GM12892 (cell line): ENCODE results near the gene POLR2A.
A peak's percentile ranks its signal among the peaks of the same experiment; 100 is the strongest.

ENCODE experiments used
- DNase-seq: peaks from one replicate; pipeline ENCODE4 v3.0.0; 2011; ENCODE audit not compliant: insufficient read length
- FAIRE-seq: peaks from 2 replicates; lab custom pipeline; 2011; peaks lifted over from hg19 to GRCh38; lab: Jason Lieb, UNC
- POLR2A ChIP-seq: IDR thresholded peaks from 2 replicates; pipeline ENCODE4 v1.6.1; 2011; ENCODE audit warnings: low read depth, low read length, control low read depth
- POLR2AphosphoS5 ChIP-seq: IDR thresholded peaks from 2 replicates; pipeline ENCODE4 v1.6.1; 2011; ENCODE audit warnings: low read depth, low read length, control low read depth
- TAF1 ChIP-seq: IDR thresholded peaks from 2 replicates; pipeline ENCODE4 v1.6.1; 2011; ENCODE audit warnings: low read depth, mild to moderate bottlenecking, control low read depth, low read length, borderline replicate concordance

POLR2A gene

DNA sequence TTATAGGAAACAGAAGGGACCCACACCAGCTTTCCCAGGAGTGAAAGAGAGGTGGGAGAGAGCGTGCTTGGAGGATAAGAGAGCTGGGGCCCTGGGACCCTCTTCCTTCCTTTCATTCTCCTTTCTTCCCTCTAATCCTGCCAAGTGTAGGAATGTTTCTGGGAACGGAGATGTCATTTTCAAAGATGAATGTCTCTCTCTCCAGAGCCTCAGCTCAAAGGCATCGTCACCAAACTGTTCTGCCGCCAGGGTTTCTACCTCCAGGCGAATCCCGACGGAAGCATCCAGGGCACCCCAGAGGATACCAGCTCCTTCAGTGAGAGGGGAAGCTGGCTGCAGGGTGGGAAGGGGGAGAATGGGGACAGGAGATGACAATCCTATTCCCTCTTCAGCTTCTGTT is 42.9 kb upstream of the POLR2A start:
- TF ChIP-seq TAF1 (no peak), POLR2AphosphoS5 (no peak), POLR2A (no peak)
- no peak for DNase-seq
- no peak for FAIRE-seq

DNA sequence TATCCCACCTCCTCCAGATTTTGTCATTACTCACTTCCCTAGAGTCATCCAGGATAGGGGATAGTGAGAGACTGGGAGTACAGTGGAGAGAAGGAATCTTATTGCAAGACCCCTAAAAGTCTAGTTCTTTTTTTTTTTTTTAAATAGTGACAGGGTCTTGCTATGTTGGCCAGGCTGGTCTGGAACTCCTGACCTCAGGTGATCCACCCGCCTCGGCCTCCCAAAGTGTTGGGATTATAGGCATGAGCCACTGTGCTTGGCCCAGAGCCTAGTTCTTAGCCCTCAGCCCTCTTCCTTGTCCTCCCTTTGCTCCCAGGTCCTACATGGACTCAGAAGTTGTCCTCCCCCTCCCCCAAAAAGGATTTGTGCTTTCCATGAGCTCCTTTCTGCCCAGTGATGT is 42.0 kb upstream of the POLR2A start:
- no peak for FAIRE-seq
- DNase-seq: no peak
- TF ChIP-seq POLR2AphosphoS5 (no peak), TAF1 (no peak), POLR2A (no peak)

DNA sequence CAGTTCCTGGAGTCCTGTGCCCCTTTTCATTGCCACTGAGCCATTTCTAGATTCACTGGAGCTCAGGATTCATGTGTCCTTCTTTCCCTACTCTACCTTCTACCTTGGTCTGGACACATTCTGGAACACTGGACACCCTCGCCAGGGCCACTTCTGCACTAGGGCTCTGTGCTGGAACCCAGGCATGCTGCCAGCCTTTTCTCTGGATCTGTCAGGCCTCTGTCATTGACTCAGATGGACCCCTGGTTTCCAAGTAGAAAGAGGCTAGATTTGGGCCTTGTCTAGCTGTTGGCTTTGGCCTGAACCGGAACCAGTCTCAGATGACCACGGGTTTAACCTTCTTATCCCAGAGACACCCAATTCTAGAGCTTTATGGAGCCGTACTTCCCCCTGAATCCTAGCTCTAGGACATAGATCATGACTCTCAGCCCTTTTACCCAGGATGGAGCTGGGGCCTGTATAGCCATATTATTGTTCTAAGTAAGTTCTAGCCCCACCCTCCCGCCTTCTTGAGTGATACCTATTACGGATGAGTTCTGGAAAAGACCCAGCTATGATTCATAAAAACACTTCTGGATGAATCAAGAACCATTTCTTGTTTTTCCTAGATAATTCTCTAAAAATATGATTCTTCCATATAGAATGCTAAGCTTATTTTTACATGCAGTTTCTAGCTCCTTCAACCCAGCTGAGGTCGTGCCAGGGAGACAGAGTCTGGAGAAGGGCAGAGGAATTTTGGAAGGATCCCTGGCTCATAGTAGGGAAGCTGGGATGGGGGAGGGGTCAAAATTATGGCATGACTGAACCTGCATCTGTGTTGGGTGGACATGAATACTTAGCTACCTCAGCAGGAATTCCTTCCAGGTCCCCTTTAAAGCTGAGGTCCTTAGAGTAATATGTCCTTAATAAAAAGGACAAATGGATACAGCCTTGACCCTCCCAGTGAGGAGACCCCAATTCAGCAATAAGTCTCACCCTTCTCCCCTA is 40.4 kb upstream of the POLR2A start:
- TF ChIP-seq POLR2A: no peak
- TF ChIP-seq TAF1: no peak
- TF ChIP-seq POLR2AphosphoS5: no peak
- FAIRE-seq: no peak
- no peak for DNase-seq

DNA sequence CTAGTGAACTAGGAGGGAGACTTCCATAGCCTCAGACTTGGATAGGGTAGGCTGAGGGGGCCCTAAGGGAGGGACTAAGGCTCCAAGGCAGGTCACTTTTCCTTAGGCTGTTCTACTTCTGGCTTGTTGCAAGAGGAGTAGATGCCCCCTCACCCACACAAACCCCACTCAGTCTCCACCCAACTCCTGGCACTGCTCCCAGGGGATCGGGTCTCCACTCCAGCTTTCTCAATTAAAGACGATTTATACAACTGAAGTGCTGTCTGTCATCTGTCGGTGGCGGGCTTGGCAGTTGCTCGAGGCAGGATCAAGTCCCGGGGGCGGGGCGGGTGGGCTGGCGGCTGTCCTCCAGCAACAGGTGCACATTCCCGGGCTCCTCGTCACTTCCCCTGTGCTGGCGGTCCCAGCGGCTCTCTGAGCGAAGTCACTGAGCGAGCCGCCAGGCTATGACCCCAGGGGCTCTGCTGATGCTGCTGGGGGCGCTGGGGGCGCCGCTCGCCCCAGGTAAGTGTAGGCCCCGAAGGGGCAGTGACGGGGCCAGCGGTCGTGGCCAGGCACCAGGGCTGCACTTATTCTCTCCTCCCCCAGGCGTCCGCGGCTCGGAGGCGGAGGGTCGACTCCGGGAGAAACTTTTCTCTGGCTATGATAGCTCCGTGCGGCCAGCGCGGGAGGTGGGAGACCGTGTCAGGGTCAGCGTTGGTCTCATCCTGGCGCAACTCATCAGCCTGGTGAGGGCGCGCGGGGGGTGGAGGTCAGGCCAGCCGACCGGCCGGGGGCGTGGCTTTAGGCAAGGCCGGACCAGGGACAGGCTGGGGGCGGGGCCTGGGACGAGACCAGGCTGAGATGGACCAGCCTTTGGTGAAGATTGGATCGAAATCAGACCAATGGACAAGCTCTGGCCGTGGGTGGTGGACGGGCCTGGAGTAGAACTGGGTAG is 39.2 kb upstream of the POLR2A start, which contains the start of gene CHRNB1:
TSS of gene CHRNB1 (plus strand) at position 380 of the 937 bp plus-strand sequence. CDS start at position 447, 67 bp downstream.
- DNase-seq (no peak), FAIRE-seq (peak; percentile 73)
- TF ChIP-seq POLR2A: no peak
- no peak for TF ChIP-seq POLR2AphosphoS5
- TF ChIP-seq TAF1: no peak

DNA sequence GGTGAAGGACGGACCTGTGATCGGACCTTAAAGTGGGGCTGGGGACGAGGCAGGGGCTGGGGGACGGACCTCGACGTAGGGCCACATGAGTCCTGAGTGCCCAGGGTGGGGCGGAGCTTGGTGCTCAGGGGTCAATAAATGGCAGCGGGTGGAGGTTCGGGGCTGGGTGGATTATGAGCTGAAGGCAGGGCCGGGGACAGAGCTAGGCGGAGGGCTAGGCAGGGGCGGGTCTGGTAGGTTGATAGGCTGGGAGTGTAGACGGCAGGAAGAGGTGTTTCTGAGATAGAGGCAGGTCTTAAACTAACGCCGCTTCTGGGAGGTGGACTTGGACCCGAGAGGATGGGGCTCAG is 38.6 kb upstream of the POLR2A start:
- TF ChIP-seq TAF1 (no peak), POLR2AphosphoS5 (no peak), POLR2A (no peak)
- FAIRE-seq (no peak), DNase-seq (no peak)

DNA sequence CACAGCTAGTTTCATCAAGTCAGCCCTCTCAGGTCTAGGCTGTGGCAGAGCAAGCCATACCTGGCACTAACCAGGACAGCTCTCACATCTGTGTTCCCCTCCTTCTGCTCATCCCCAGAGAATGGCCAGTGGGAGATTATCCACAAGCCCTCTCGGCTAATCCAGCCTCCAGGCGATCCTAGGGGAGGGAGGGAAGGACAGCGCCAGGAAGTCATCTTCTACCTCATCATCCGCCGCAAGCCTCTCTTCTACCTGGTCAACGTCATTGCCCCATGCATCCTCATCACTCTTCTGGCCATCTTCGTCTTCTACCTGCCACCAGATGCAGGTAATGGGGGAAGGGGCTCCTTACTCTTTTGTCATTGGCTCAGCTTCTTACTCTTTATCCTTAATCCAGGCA is 35.7 kb upstream of the POLR2A start:
- DNase-seq (no peak), FAIRE-seq (no peak)
- TF ChIP-seq POLR2AphosphoS5 (no peak), TAF1 (no peak), POLR2A (no peak)

DNA sequence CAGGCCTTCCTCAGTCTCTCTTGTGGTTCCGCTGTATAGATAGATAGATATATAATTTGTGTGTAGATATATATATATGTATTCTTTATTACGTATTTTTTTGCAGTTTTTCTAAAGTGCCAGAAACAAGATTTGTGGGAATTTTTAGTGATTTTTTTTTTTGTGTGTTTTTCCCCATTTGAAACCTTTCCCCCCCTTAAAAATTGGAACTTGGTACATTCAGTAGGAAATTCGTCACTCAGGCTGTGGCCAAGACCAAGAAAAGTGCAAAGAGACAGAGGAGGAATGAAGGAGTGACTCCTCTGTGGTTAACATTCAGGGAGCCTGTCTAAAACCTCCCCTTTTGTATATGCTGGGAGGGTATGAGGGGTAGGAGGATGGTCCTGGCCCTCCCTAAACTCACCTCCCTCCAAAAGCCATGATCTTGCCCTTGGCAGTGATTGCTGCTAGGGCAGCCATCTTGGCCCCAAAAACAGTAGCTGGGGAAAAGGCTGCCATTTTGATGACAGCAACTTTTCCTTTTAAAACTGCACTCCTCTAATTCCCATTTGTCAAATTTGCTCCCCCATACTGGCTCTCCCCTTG is 24.1 kb upstream of the POLR2A start:
- DNase-seq (no peak), FAIRE-seq (no peak)
- TF ChIP-seq POLR2AphosphoS5 (no peak), TAF1 (no peak), POLR2A (no peak)

DNA sequence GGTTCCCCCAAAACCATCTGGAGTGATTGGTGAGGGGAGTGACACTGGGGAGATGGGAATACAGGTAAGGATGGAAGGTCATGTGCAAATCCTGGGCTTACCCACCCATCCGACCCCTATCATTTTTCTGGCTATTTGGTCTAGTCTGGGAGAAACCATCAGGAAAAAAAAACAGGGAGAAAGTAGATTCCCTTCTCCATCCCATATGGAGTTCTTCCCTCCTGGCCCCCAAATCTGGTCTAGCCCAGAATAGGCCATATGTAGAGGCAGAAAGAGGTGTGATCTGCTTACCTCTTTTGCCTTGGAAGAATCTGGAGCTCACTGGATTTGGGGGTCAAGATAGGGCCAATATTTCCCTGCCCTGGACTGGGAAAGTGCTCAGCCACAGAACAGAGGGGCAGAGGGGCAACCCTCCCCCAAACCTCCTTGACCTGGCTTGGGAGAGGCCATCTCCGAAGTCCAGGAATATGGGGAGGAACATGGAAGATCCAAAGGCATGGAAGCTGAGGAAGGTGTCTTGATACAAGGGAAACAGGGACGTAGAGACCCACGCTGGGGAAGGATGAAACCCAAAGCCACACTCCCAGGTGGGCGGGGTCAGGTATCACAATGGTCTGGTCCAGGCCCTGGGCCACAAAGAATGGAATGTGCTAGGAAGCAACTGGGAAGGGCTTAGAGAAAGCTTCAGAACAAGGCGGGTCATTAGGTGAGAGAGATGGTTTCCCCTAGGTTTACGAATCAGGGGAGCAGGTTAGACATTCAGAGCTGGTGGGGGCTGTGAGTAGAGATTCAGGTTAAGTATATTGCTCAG is 23.1 kb upstream of the POLR2A start:
- FAIRE-seq (no peak), DNase-seq (no peak)
- TF ChIP-seq POLR2A: no peak
- TF ChIP-seq POLR2AphosphoS5: no peak
- TF ChIP-seq TAF1: no peak

DNA sequence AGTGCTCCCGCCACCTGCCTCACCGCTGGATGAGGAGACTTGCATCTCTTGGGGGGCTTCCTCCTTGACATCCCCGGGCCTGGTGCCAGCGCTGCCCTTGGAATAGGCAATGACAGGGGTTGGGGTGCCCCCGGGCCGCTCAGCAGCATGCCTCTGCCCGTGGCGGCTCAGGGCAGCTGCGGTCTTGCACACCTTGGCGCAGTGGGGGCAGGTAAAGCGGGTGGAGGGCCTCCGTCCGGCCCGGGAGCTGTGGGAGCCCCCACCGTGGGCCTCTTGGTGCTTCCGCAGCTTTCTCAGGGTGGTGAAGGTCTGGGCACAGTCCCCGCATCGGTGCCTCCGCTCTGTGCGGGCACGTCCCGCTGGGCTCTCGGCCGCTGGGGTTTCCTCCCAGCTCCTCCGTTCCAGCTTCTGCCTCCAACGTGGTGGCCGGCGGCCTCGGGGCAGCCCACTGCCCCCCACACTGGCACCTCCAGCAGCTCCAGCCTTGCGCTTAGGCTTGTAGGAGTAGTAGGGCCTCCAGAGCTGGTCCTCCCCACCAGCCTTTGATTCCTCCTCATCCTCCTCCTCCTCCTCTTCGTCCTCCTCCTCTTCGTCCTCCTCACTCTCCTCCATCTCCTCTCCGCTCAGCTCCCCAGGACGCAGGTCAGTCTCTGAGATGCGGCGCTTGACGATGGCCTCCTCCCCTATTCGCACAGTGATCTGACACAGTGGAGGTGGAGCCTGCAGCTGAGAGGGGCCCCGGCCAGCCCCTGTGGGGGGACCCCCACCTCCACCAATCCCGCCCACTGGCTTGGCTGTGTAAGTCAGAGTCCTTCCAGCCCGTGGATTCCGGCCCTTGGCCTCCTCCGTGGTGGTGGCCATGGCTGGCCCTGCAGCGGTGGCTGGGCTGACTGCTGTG is 21.4 kb upstream of the POLR2A start:
- FAIRE-seq (no peak), DNase-seq (no peak)
- TF ChIP-seq TAF1 (0 out of 2 replicates have a peak, but pooled peaks have one; percentile 35), POLR2A (no peak), POLR2AphosphoS5 (no peak)

DNA sequence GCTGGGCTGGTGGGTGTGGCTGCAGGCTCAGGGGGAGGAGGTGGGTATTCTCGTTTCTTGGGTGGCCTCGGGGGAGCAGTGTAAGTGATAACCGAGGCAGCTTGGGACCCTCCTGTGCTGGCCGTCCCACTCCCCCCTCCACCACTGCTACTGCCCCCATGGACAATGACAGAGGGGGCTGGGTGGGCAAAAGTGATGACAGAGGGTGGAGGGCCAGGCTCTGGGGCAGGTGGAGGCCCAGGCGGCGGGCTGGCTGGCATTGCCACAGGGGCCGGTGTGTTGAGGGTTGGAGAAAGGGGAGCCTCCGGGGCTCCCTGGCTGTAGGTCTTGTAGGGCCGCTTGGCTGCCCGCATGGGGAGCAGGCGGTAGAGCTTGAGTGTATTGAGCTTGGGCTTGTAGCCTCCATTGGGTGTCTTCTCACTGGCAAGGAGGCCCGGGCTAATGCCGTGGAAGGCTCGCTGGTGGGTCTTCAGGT is 20.8 kb upstream of the POLR2A start:
- TF ChIP-seq POLR2A (no peak), POLR2AphosphoS5 (no peak), TAF1 (no peak)
- DNase-seq: no peak
- FAIRE-seq: no peak
